ENCODE data around the gene EVC.
"Not testable (repeated sequence)": the region's sequence is repeated elsewhere in the genome, so short reads cannot be mapped to it uniquely, and the experiment has no call there.

Gene EVC

GRCh38 chr4:5821665-5822358 is 110.8 kb downstream of the EVC start:
- no peak for DNase-seq

- DNase-seq = no peak
Observed at GRCh38 chr4:5822619-5823018, 111.6 kb downstream of the EVC start.

GRCh38 chr4:5823542-5824211 is 112.7 kb downstream of the EVC start:
- DNase-seq = no peak

GRCh38 chr4:5824227-5824626 is 113.2 kb downstream of the EVC start:
- no peak for DNase-seq

GRCh38 chr4:5824635-5825034 is 113.6 kb downstream of the EVC start:
- no peak for DNase-seq

- DNase-seq = no peak
Observed at GRCh38 chr4:5825321-5826041, 114.5 kb downstream of the EVC start.

GRCh38 chr4:5826437-5827107 is 115.6 kb downstream of the EVC start:
- no peak for DNase-seq

- no peak for DNase-seq
Observed at GRCh38 chr4:5827108-5828004, 116.4 kb downstream of the EVC start.

- no peak for DNase-seq
Observed at GRCh38 chr4:5828005-5828391, 117.0 kb downstream of the EVC start.

GRCh38 chr4:5836943-5837342 is 125.9 kb downstream of the EVC start:
- DNase-seq = no peak

GRCh38 chr4:5837483-5837882 is 126.5 kb downstream of the EVC start:
- not testable (repeated sequence) for DNase-seq

- DNase-seq = no peak
Observed at GRCh38 chr4:5839332-5839731, 128.3 kb downstream of the EVC start.

- DNase-seq = no peak
Observed at GRCh38 chr4:5839751-5840674, 129.0 kb downstream of the EVC start.

- DNase-seq = no peak
Observed at GRCh38 chr4:5842456-5842855, 131.5 kb downstream of the EVC start.

- DNase-seq = no peak
Observed at GRCh38 chr4:5843573-5844530, 132.9 kb downstream of the EVC start.

GRCh38 chr4:5845035-5845905 is 134.3 kb downstream of the EVC start:
- no peak for DNase-seq

- DNase-seq = no peak
Observed at GRCh38 chr4:5851637-5852301, 140.8 kb downstream of the EVC start.

- DNase-seq = no peak
Observed at GRCh38 chr4:5852523-5853202, 141.7 kb downstream of the EVC start.

Data from hippocampal formation (tissue), 2 donors.